A549 (cell line): ENCODE results near the gene SLC6A12. TPM values are rescaled to one million over a fixed set of nuclear protein-coding genes. Genes with fewer than 3 reads are reported as not detected.

Source experiments
- ATAC-seq, 2 experiments: fragments of 200-7000 bp in 1 of 2; fragments of >200 bp in 1 of 2; cut with Nextera tagmentation in 1 of 2; cut with Tn5 transposase in 1 of 2; 3 replicates each; pipeline versions ENCODE4 v1.8.0 to v1.9.1; 2018 to 2020; ENCODE audit warnings: mild to moderate bottlenecking in 1 of 2, moderate library complexity in 1 of 2
- CTCF ChIA-PET: fragments of 300-600 bp; sonication (Branson Sonifier 250); formaldehyde crosslinking; extraction: SDS; loops from one replicate; lab custom pipeline; 2021; ENCODE audit warnings: antibody characterized with exemption, inconsistent platforms; lab: Yijun Ruan, JAX
- POLR2A ChIA-PET: fragments of 350-600 bp; formaldehyde crosslinking; extraction: SDS; loops from one replicate; lab custom pipeline; 2021; ENCODE audit warnings: antibody characterized with exemption, inconsistent platforms; lab: Yijun Ruan, JAX
- DNase-seq, 2 experiments: peaks; one replicate each; pipeline versions ENCODE4 v3.0.0 to v3.0.0-alpha.2; 2011 to 2016; ENCODE audit warnings: low read depth in 1 of 2, low spot score in 1 of 2
- FAIRE-seq: peaks from 2 replicates; lab custom pipeline; 2011; peaks lifted over from hg19 to GRCh38; lab: Jason Lieb, UNC
- H3K27ac ChIP-seq, 2 experiments: fragments of >200 bp; sonication (Bioruptor Twin); formaldehyde crosslinking; 3 replicates each; pipeline ENCODE4 v1.5.1; 2016 to 2017
- H3K4me1 ChIP-seq: fragments of >200 bp; sonication (Bioruptor Twin); formaldehyde crosslinking; 3 replicates; pipeline ENCODE4 v1.6.1; 2016
- H3K4me2 ChIP-seq: fragments of >200 bp; sonication (Bioruptor Twin); formaldehyde crosslinking; 3 replicates; pipeline ENCODE4 v1.6.1; 2016
- H3K4me3 ChIP-seq: fragments of >200 bp; sonication (Bioruptor Twin); formaldehyde crosslinking; 3 replicates; pipeline ENCODE4 v1.5.1; 2016
- H3K9me3 ChIP-seq: fragments of >200 bp; sonication (Bioruptor Twin); formaldehyde crosslinking; 3 replicates; pipeline ENCODE4 v1.6.1; 2016
- BHLHE40 ChIP-seq: IDR thresholded peaks from 2 replicates; pipeline ENCODE4 v1.6.1; 2012; ENCODE audit warnings: low read depth, low read length, inconsistent platforms
- CBX8 ChIP-seq: fragments of 200-600 bp; sonication (generic); IDR thresholded peaks from 2 replicates; pipeline ENCODE4 v1.6.1; 2016
- E2F6 ChIP-seq: IDR thresholded peaks from 2 replicates; pipeline ENCODE4 v1.6.1; 2012; ENCODE audit warnings: low read depth, borderline replicate concordance
- EP300 ChIP-seq, 2 experiments: fragments of >200 bp; sonication (Bioruptor Twin); formaldehyde crosslinking; IDR thresholded peaks; 2 replicates in 1 of 2; 3 replicates in 1 of 2; pipeline ENCODE4 v1.6.1; 2016 to 2017
- ESRRA ChIP-seq: fragments of 150-350 bp; IDR thresholded peaks from 2 replicates; pipeline ENCODE4 v1.6.1; 2014; ENCODE audit warnings: mild to moderate bottlenecking, low read length, borderline replicate concordance
- GATA3 ChIP-seq: IDR thresholded peaks from 2 replicates; pipeline ENCODE4 v1.6.1; 2012; ENCODE audit warnings: borderline replicate concordance
- HDAC2 ChIP-seq: fragments of 200-600 bp; sonication (generic); IDR thresholded peaks from 2 replicates; pipeline ENCODE4 v1.6.1; 2016
- HEYL ChIP-seq: fragments of 250-450 bp; sonication (Bioruptor Pico); IDR thresholded peaks from 2 replicates; pipeline ENCODE4 v1.8.0; 2021; ENCODE audit warnings: mild to moderate bottlenecking, moderate library complexity
- HMGXB4 ChIP-seq: fragments of 250-450 bp; sonication (Bioruptor Pico); IDR thresholded peaks from 2 replicates; pipeline ENCODE4 v1.5.0; 2021; ENCODE audit warnings: mild to moderate bottlenecking, moderate library complexity, borderline replicate concordance
- HOXA7 ChIP-seq: fragments of 250-450 bp; sonication (Bioruptor Pico); IDR thresholded peaks from 2 replicates; pipeline ENCODE4 v1.5.0; 2020; ENCODE audit warnings: mild to moderate bottlenecking, moderate library complexity
- HOXB5 ChIP-seq: fragments of 250-450 bp; sonication (Bioruptor Pico); IDR thresholded peaks from 2 replicates; pipeline ENCODE4 v1.5.0; 2020; ENCODE audit warnings: mild to moderate bottlenecking, moderate library complexity
- JUN ChIP-seq, 2 experiments: fragments of >200 bp; sonication (Bioruptor Twin); formaldehyde crosslinking; IDR thresholded peaks; 2 replicates in 1 of 2; 3 replicates in 1 of 2; pipeline ENCODE4 v1.6.1; 2016 to 2017
- MAX ChIP-seq: IDR thresholded peaks from 2 replicates; pipeline ENCODE4 v1.6.1; 2012
- PHF8 ChIP-seq: fragments of 200-600 bp; sonication (generic); IDR thresholded peaks from 2 replicates; pipeline ENCODE4 v1.6.1; 2016; ENCODE audit warnings: low read depth, mild to moderate bottlenecking, antibody characterized with exemption, moderate library complexity, borderline replicate concordance
- RAD21 ChIP-seq, 2 experiments: fragments of >200 bp in 1 of 2; sonication (Bioruptor Twin) in 1 of 2; formaldehyde crosslinking in 1 of 2; IDR thresholded peaks in 1 of 2; conservative IDR thresholded peaks in 1 of 2; 2 replicates in 1 of 2; 3 replicates in 1 of 2; pipeline ENCODE4 v1.6.1; 2012 to 2018; ENCODE audit warnings: inconsistent platforms in 1 of 2
- RCOR1 ChIP-seq: fragments of 150-350 bp; IDR thresholded peaks from 2 replicates; pipeline ENCODE4 v1.6.1; 2014; ENCODE audit warnings: antibody characterized with exemption, low read length, low read depth
- REST ChIP-seq: fragments of 200-600 bp; sonication (generic); IDR thresholded peaks from 2 replicates; pipeline ENCODE4 v1.6.1; 2016; ENCODE audit warnings: antibody characterized with exemption, mild to moderate bottlenecking, moderate library complexity
- RNF2 ChIP-seq: fragments of 200-600 bp; sonication (generic); IDR thresholded peaks from 2 replicates; pipeline ENCODE4 v1.6.1; 2016; ENCODE audit warnings: low read depth, mild to moderate bottlenecking, antibody characterized with exemption, moderate library complexity, borderline replicate concordance
- SMC3 ChIP-seq: fragments of >200 bp; sonication (Bioruptor Twin); formaldehyde crosslinking; IDR thresholded peaks from 3 replicates; pipeline ENCODE4 v1.6.1; 2018; ENCODE audit warnings: inconsistent platforms
- ZC3H11A ChIP-seq: fragments of 450-650 bp; IDR thresholded peaks from 2 replicates; pipeline ENCODE4 v1.6.1; 2014; ENCODE audit warnings: antibody characterized with exemption, mild to moderate bottlenecking
- ZFP36 ChIP-seq: fragments of 450-650 bp; IDR thresholded peaks from 2 replicates; pipeline ENCODE4 v1.6.1; 2014; ENCODE audit warnings: borderline replicate concordance; ENCODE audit not compliant: partially characterized antibody
- ZSCAN20 ChIP-seq: fragments of 250-450 bp; sonication (Bioruptor Pico); IDR thresholded peaks from 2 replicates; pipeline ENCODE4 v1.8.0; 2022; ENCODE audit warnings: mild to moderate bottlenecking, moderate library complexity
- WGBS: methylation state at CpG from one replicate; pipeline ENCODE4 v1.1.6; 2017; ENCODE audit errors: missing lambda C conversion rate; 5-methylcytosine and 5-hydroxymethylcytosine counted together
- polyA plus RNA-seq, 4 experiments: library from polyadenylated mRNA; depleted of rRNA in 3 of 4; stranded (reverse); fragments of >200 nt; fragmentation: RNase III in 1 of 4; extraction: RNeasy Plus Mini Kit Qiagen cat#74134 plus additional on column Dnase treatment in 1 of 4; gene quantifications; 2 replicates in 3 of 4; 3 replicates in 1 of 4; pipeline ENCODE4 v1.2.3, GENCODE V29; 2011 to 2017

The SLC6A12 gene
- polyA plus RNA-seq, 2 of the 4 experiments (the other 2 are of a cell fraction): 0.78 to 4.4 TPM

- no peak overlapping the region for H3K4me2 ChIP-seq
- TF ChIP-seq CBX8 (no peak), EP300 (IDR thresholded peaks at IDR 0.05) (no peak), PHF8 (no peak), ZSCAN20 (CRISPR knock-in tag) (no peak), RNF2 (no peak), GATA3 (no peak), REST (no peak), HDAC2 (no peak), ZC3H11A (no peak), HOXB5 (CRISPR knock-in tag) (no peak), SMC3 (no peak), E2F6 (no peak), HEYL (CRISPR knock-in tag) (no peak)
- TF ChIP-seq, all 56 proteins: peak for 0
- WGBS: 40% methylated on average over 3 of the region's 3 CpGs
- no peak for ATAC-seq
- DNase-seq: no peak
- Histone ChIP-seq H3K27ac (no peak overlapping the region), H3K9me3 (no peaks in the 10 kb centered on the region), H3K4me3 (no peak overlapping the region), H3K4me1 (peaks cover 7% of the 10 kb centered on the region; the same call in 2 of the 3 replicates)
- ChIA-PET CTCF (interaction anchor here (4.3 kb wide), 1 partner anchor 7 kb away, joined by 26 read pairs; no protein-coding TSS in a partner anchor), POLR2A (no interaction called here)
- no peak for FAIRE-seq
Measured at GRCh38 chr12:197347-197746, 16.6 kb downstream of the SLC6A12 start.

GRCh38 chr12:196436-196835 is 17.5 kb downstream of the SLC6A12 start:
- FAIRE-seq: no peak
- no peak overlapping the region for H3K27ac ChIP-seq
- no peak for ATAC-seq
- peaks cover 7% of the 10 kb centered on the region; the same call in 2 of the 3 replicates for H3K4me1 ChIP-seq
- DNase-seq: no peak
- no peak overlapping the region for H3K4me2 ChIP-seq
- TF ChIP-seq HEYL (CRISPR knock-in tag) (no peak), ESRRA (no peak), BHLHE40 (no peak), RAD21 (conservative IDR thresholded peaks at IDR 0.05 in 1 of 2, IDR thresholded peaks at IDR 0.05 in 1 of 2) (no peak)
- 8% methylated on average over 4 of the region's 4 CpGs for WGBS
- H3K9me3 ChIP-seq: no peaks in the 10 kb centered on the region
- no peak overlapping the region for H3K4me3 ChIP-seq
- ChIA-PET POLR2A (no interaction called here), CTCF (no interaction called here)

GRCh38 chr12:195951-196350 is 18.0 kb downstream of the SLC6A12 start:
- no peak for TF ChIP-seq MAX
- no peak for TF ChIP-seq PHF8
- TF ChIP-seq EP300 (IDR thresholded peaks at IDR 0.05): no peak
- TF ChIP-seq ZSCAN20 (CRISPR knock-in tag): no peak
- no peak for TF ChIP-seq ZFP36
- no peak for TF ChIP-seq CBX8
- no peak for TF ChIP-seq RCOR1
- TF ChIP-seq HMGXB4 (CRISPR knock-in tag): no peak
- TF ChIP-seq HOXA7 (CRISPR knock-in tag): no peak
- no peak for TF ChIP-seq JUN (IDR thresholded peaks at IDR 0.05)
- no peak for FAIRE-seq
- H3K9me3 ChIP-seq: no peaks in the 10 kb centered on the region
- H3K4me2 ChIP-seq: no peak overlapping the region
- ChIA-PET POLR2A (no interaction called here), CTCF (no interaction called here)
- DNase-seq: no peak
- ATAC-seq: no peak
- no peak overlapping the region for H3K27ac ChIP-seq
- WGBS: 79% methylated on average over 14 of the region's 15 CpGs
- H3K4me3 ChIP-seq: no peak overlapping the region
- peaks cover 7% of the 10 kb centered on the region; the same call in 2 of the 3 replicates for H3K4me1 ChIP-seq
